Breast epithelium (tissue), 3 donors: Measurements from ENCODE around the gene SAXO1.

Experiments used
- CTCF ChIP-seq, 3 donors: fragments of 450-650 bp; IDR thresholded peaks; one replicate each; pipeline ENCODE4 v1.5.1; 2016 to 2017; ENCODE audit warnings: antibody characterized with exemption in 3 of 3, mild to moderate bottlenecking in 3 of 3, moderate library complexity in 3 of 3
- POLR2A ChIP-seq: fragments of 450-650 bp; IDR thresholded peaks from one replicate; pipeline ENCODE4 v1.6.1; 2016; ENCODE audit warnings: antibody characterized with exemption, mild to moderate bottlenecking, moderate library complexity

- TF ChIP-seq CTCF (IDR thresholded peaks at IDR 0.05) (no peak), POLR2A (no peak)
Observed at GRCh38 chr9:18997151-18997550, 35.9 kb downstream of the SAXO1 start.
